ENCODE measurements around the gene ATAD1.
"Not testable (repeated sequence)": the region's sequence is repeated elsewhere in the genome, so short reads cannot be mapped to it uniquely, and the experiment has no call there.

ATAD1 gene

GRCh38 chr10:87846023-87846422 is 28.0 kb upstream of the ATAD1 start:
- peak; percentile 95 for DNase-seq (ENCODE audit: low read depth)

DNA sequence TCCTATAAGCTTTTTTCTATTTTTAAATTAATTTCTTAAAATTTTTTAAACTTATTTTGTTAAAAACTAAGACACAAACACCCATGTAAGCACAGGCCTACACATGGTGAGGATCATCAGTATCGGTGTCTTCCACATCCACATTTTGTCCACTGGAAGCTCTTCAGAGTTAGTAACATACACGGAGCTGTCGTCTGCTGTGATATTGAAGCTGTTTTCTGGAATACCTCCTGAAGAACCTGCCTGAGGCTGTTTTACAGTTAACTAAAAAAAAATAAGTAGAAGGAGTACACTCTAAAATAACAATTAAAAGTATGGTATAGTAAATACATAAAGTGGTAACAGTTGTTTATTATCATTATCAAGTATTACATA is 27.6 kb upstream of the ATAD1 start:
- no peak for DNase-seq (ENCODE audit: low read depth)

GRCh38 chr10:87844837-87845623 is 27.0 kb upstream of the ATAD1 start:
- DNase-seq (ENCODE audit: low read depth), result peak; percentile 85

GRCh38 chr10:87843714-87844113 is 25.7 kb upstream of the ATAD1 start:
- no peak for DNase-seq (ENCODE audit: low read depth)

DNA sequence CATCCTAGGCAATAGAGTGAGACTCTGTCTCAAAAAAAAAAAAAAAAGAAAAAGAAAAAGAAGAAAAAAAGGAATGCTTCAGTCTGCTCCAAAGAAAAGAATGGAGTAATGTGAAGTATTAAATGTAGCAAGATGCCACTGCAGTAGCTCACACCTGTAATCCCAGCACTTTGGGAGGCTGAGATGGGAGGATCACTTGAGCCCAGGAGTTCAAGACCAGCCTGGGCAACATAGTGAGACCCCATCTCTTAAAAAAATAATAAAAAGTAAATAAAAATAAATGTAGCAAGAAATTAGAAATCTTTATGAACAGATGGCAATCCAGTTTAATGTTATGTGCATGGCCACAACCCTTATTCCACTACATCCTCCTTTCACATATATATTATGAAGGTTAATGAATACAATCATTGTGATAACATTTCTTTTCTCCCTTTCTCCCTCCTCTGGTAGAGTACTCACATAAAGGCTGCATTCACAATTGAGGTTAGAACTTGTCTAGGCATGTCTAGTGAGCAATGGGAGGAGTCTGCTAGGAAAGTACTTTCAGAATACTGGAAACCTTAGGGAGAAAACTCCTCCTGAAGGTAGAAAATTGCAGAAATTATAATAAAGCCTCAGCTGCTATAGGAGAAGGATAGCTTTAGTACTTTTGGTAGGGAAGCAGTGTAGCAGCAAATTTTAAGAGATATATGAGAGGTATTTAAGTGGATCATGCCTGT is 24.9 kb upstream of the ATAD1 start:
- DNase-seq (ENCODE audit: low read depth), result no peak

- DNase-seq (ENCODE audit: low read depth), result peak; percentile 81
Observed at GRCh38 chr10:87842220-87842641, 24.2 kb upstream of the ATAD1 start.

DNA sequence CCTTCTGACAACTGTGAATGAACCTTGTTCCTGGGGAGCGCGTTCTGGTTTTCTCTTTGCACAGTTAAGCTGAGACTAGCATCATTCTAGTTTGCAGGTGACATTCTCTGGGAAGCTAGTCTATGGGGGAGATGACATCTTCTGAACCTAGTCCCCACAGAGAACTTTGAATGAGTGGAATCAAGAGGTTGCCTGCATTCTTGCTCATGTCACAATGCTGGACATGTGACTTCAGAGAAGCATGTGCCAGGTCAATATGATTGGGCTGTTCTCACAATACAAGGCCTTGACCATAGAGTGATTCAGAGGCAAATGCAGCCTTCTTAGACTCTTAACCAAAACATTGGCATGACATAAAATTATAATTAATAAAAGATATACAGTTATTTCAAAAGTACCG is 23.2 kb upstream of the ATAD1 start:
- DNase-seq (ENCODE audit: low read depth), result no peak

DNA sequence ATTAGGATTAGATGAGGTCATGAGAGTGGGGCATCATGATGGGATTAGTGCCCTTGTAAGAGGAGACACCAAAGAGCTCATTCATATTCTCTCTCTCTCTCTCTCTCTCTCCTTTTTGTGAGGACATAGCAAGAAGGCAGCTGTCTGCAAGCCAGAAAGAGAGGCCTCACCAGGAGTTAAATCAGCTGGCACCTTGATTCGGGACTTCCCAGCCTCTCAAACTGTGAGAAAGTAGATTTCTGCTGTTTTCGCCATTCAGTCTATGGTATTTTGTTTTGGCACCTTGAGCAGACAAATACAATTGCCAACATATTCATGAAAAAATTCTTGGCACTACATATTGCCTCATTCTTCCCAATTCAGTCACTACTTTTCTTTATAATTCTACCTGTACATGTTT is 20.6 kb upstream of the ATAD1 start:
- DNase-seq (ENCODE audit: low read depth), result no peak

DNA sequence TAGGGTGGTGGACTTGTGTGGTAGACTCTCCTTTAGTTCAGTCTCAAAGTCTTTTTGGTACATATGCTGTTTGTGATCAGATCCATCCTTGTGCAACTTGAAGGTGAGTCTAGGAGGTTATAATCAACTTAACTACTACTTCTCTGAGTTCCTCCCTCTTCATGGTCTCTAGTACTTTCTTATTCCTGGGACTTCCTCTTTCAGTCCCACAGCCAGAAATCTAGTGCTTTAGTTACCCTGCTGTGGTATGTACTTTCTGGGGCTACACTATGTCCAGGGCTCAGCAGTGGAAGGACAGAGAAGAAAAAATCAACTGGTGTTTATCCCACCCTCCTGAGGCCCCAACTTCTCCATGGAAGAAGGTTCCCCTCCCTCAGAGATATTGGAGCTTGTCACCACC is 19.4 kb upstream of the ATAD1 start:
- no peak for DNase-seq (ENCODE audit: low read depth)

DNA sequence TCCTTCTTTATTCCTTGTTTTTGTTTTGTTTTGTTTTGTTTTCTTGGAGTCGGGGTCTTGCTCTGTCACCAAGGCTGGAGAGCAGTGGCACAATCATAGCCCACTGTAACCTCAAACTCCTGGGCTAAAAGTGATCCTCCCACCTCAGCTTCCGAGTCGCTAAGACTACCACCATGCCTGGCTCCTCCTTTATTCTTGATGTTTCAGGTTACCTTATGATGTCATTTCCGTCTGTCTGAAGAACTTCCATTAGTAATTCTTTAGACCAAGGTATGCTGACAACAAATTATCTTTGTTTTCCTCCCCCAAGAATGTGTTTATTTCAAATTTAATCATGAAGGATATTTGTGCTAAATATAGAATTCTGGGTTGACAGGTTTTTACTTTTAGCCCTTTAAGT is 18.1 kb upstream of the ATAD1 start:
- DNase-seq (ENCODE audit: low read depth), result no peak

- DNase-seq (ENCODE audit: low read depth), result peak; percentile 42
Observed at GRCh38 chr10:87829986-87830729, 12.1 kb upstream of the ATAD1 start.

- DNase-seq (ENCODE audit: low read depth), result not testable (repeated sequence)
Observed at GRCh38 chr10:87829051-87829450, 11.0 kb upstream of the ATAD1 start.

- no peak for DNase-seq (ENCODE audit: low read depth)
Observed at GRCh38 chr10:87827681-87828080, 9.7 kb upstream of the ATAD1 start.

- DNase-seq (ENCODE audit: low read depth), result no peak
Observed at GRCh38 chr10:87826653-87827052, 8.6 kb upstream of the ATAD1 start.

DNA sequence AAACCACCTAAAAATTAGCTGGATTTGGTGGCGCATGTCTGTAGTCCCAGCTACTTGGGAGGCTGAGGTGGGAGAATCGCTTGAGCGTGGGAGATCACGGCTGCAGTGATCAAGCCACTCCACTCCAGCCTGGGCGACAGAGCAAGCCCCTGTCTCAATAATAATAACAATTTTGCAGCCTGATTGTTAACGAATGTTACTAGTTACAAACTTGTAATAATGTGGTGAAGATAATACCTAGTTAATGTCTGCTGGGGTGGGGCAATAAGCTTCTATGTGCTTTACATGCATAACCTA is 1.2 kb upstream of the ATAD1 start:
- no peak for DNase-seq (ENCODE audit: low read depth)

GRCh38 chr10:87818505-87819288 is 671 bp upstream of the ATAD1 start:
- peak; percentile 53 for DNase-seq (ENCODE audit: low read depth)

- DNase-seq (ENCODE audit: low read depth), result peak; percentile 40
Observed at GRCh38 chr10:87816898-87817608, 973 bp downstream of the ATAD1 start.

DNA sequence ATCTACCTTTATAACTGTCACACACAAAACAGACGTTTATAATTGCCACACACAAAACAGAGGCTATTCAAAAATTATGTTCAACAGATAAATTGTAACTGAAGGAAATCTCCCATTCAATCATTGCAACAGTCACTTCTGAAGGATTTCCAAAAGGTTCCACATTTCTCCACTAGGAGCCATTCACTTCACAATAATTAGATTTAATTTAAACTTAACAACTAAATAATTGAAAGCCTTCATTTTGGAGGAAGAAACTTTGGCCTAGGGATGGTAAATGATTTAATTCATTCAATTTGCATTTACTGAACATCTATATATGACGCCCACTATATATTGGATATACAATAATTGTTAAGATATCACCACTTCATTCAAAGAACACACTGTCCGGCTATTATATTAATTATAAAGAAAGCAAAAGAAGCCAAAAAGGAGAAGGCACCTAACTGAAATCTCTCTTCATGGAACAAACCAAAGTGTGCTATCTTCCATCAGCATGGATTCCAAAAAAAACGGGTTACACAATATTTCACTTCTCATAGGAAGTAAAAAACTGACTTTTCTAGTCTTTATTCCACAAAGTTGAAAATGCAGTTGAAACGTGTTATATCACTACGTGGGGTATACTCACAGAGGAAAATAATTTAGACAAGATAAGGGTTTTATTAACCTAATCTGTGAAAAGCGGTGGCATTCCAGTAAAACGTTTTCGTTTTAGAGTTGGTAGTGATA is 1.7 kb downstream of the ATAD1 start:
- DNase-seq (ENCODE audit: low read depth), result peak; percentile 12

- no peak for DNase-seq (ENCODE audit: low read depth)
Observed at GRCh38 chr10:87804939-87805569, 13.0 kb downstream of the ATAD1 start.

DNA sequence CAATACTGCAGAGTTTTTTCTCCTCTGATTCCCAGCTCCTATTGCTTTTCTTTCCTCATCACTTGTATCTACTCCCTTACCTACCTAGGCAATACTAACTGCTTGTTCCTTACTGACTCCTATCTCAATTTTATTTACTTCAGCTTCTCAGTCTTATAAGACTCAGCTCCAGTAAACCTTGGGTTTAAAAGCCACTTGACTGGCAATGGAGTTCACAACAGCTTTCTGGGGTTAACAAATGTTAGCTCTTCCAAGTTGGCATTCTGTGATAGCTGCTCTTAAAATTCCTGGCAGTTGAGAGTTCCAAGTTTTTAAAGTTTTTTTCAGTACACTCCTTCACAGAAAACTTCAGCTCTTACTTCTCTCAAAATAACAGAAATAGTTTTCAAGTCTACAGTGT is 14.2 kb downstream of the ATAD1 start:
- DNase-seq (ENCODE audit: low read depth), result no peak

All from ELR (cell line).